Activated naive CD4-positive, alpha-beta T cell treated with anti-CD3 and anti-CD28 coated beads, Interleukin-2, amount 10 ng/mL, durations not matched to agents 7 days and 5 days (primary cell): ENCODE measurements around the gene ADAMTS2.
"Not testable (repeated sequence)": the region's sequence is repeated elsewhere in the genome, so short reads cannot be mapped to it uniquely, and the experiment has no call there.

Experiments
- CTCF ChIA-PET: fragments of 350-600 bp; sonication (Branson Sonifier 250); formaldehyde crosslinking; loops from one replicate; lab custom pipeline; 2021; ENCODE audit warnings: antibody characterized with exemption; lab: Charles Lee
- DNase-seq: peaks from one replicate; pipeline ENCODE4 v3.0.0-alpha.2; 2020
- H3K27ac Mint-ChIP-seq: one replicate; pipeline ENCODE4 v1.8.0; 2021; ENCODE audit warnings: mild to moderate bottlenecking, moderate library complexity, mixed read lengths
- H3K27me3 Mint-ChIP-seq: one replicate; pipeline ENCODE4 v1.8.0; 2021; ENCODE audit warnings: mild to moderate bottlenecking, mixed read lengths
- H3K36me3 Mint-ChIP-seq: one replicate; pipeline ENCODE4 v1.8.0; 2021; ENCODE audit warnings: mixed read lengths
- H3K4me1 Mint-ChIP-seq: one replicate; pipeline ENCODE4 v1.8.0; 2021; ENCODE audit warnings: mixed read lengths
- H3K4me3 Mint-ChIP-seq: one replicate; pipeline ENCODE4 v1.8.0; 2021; ENCODE audit warnings: mild to moderate bottlenecking, moderate library complexity, mixed read lengths
- H3K9me3 Mint-ChIP-seq: one replicate; pipeline ENCODE4 v1.8.0; 2021; ENCODE audit warnings: mixed read lengths

Gene ADAMTS2

DNA sequence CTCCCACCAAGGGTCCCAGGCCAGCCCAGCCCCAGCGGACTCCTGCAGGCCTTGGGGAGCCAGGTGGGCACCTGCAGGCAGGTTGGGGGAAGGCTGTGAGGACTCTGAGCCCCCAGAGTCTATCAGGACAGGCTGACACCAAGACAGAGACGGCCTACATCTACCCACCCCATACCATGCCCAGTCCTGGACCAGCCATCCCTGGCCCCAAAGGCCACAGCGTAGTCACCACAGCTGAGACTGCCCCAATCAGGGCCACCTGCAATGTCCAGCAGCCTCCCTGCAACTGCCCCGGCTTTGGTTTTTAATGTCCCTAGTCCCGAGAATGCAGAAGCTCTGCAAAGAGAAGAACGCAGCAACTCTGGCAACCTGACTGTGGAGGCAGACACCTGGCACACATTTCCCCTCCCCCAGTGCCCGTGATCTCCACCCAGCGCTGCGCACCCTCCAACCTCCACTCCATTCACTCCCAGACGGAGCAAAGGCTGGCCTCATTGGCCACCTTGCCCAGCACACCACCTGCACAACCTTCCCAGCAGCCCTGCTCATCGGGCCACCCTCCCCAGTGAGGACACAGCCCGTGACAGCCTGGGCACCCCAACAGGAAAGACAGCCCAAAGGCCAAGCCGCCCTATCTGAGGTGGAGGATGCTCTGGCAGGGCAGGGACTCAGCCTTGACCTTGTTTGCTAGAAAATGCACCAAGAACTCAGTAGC lies 14.9 kb downstream of the ADAMTS2 start:
- Mint-ChIP-seq H3K4me3 (no peak overlapping the region), H3K36me3 (no peaks in the 10 kb centered on the region), H3K27me3 (peaks cover 14% of the 10 kb centered on the region), H3K9me3 (no peaks in the 10 kb centered on the region), H3K4me1 (no peaks in the 10 kb centered on the region), H3K27ac (no peak overlapping the region)
- no peak for DNase-seq
- CTCF ChIA-PET, result no interaction called here

DNA sequence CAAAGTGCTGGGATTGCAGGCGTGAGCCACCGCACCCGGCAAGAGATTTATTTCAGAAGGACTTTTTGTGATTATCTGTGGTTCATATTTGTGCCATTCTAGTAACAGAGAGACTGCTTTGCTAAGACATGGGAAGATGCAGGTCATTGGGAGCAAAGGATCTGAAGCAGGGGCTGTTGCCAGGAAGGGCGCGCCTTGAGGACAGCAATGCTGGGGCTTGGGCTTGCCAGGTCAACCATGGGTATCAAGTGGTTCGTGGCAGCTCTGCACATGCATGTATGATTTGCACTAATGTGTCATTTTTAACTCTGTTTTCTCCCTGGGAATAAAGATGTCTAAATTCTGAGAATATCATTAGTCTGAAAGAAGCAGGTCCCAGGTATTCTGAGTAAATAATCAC lies 17.0 kb downstream of the ADAMTS2 start:
- Mint-ChIP-seq H3K4me1 (no peaks in the 10 kb centered on the region), H3K36me3 (no peaks in the 10 kb centered on the region), H3K27me3 (peaks cover 9% of the 10 kb centered on the region), H3K27ac (no peak overlapping the region), H3K4me3 (no peak overlapping the region), H3K9me3 (no peaks in the 10 kb centered on the region)
- DNase-seq, result no peak
- CTCF ChIA-PET, result no interaction called here

GRCh38 chr5:179327021-179327735 lies 18.1 kb downstream of the ADAMTS2 start:
- Mint-ChIP-seq H3K4me3 (no peak overlapping the region), H3K27me3 (peaks cover 9% of the 10 kb centered on the region), H3K4me1 (no peaks in the 10 kb centered on the region), H3K9me3 (no peaks in the 10 kb centered on the region), H3K27ac (no peak overlapping the region), H3K36me3 (no peaks in the 10 kb centered on the region)
- CTCF ChIA-PET, result no interaction called here
- DNase-seq, result no peak

DNA sequence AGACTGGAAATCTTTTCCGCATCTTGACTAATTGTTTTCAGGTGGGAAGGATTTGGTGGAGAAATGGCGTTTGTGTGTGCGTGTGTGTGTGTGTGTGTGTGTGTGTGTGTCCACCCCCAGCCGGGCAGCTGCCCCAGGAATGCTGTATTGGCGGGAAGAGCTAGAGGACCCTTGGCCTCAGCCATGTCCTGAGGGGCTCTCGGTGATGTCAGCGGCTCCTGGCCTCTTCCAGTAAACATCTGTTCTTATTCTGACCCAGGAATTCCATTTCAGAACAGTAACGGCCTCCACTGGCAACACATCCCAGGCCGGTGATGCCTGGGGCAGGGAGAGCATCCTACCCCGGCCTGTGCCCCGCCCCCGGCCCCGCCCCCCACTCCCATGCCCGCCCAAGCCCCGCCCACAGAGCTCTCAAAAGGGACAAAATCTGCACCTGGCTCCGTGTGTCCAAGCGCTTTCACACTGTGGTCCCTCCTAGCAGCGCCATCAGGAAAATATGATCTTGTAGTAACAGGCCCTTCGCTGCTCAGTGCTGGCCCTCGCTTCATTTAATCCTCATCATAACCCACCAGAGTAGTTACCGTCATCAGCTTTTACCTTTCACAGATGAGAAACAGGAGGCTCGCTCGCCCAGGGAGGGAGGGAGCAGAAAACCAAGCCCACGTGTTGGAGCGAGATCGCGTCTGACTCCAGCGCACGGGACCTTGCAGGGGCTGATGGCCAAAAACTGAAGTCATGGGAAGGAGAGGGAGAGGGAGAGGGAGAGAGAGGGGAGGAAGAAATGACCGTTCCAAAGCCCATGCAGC lies 18.9 kb downstream of the ADAMTS2 start:
- no peak overlapping the region for H3K4me3 Mint-ChIP-seq

DNA sequence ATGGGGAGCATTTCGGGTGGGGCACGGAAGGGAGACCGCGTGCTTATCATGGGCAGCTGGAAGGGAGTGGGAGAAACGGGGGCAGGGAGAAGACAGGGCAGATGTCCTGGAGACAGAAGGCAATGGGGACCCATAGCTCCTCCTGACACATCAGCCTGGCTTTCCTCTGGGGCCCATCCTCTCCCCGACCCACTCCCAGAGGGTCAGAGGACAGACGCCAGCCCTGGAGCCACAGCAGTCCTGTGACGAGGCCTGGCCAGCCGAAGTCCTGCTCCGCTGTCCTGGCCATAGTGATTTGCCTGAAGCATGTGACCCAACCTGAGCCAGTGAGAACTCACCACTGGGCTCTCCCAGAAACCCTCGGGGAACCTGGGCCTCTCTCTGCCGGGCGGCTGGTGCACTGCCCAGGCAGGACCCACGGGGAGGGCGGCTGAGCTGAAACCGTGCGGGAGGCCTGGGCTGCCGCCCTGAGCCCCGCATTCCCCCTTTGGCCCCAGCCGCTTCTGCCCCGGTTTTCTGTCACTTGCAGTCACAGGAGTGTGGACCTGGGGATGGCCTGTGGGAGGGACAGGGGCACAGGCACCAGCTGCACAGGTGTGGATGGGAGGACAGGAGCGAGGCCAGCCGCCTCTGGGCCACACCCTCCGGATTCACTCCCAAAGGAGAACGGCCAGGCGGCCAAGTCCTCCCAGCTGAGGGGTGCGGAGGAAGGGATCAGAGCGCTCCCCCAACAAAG lies 19.8 kb downstream of the ADAMTS2 start:
- Mint-ChIP-seq H3K27me3 (peaks cover 7% of the 10 kb centered on the region), H3K4me3 (no peak overlapping the region), H3K9me3 (no peaks in the 10 kb centered on the region), H3K36me3 (no peaks in the 10 kb centered on the region), H3K4me1 (no peaks in the 10 kb centered on the region), H3K27ac (no peak overlapping the region)
- DNase-seq, result no peak
- CTCF ChIA-PET, result no interaction called here

More for the DNA sequence above, 18.9 kb downstream of the ADAMTS2 start:
- Mint-ChIP-seq H3K9me3 (no peaks in the 10 kb centered on the region), H3K36me3 (no peaks in the 10 kb centered on the region), H3K4me1 (no peaks in the 10 kb centered on the region), H3K27ac (no peak overlapping the region), H3K27me3 (peaks cover 9% of the 10 kb centered on the region)
- CTCF ChIA-PET, result interaction anchor here (0.6 kb wide), 1 partner anchor 1067 kb away, joined by 3 read pairs; no protein-coding TSS in a partner anchor
- no peak for DNase-seq

- no peak overlapping the region for H3K27ac Mint-ChIP-seq
- no peak overlapping the region for H3K4me3 Mint-ChIP-seq
- H3K27me3 Mint-ChIP-seq, result peaks cover 4% of the 10 kb centered on the region
- CTCF ChIA-PET, result no interaction called here
- H3K36me3 Mint-ChIP-seq, result no peaks in the 10 kb centered on the region
- H3K4me1 Mint-ChIP-seq, result no peaks in the 10 kb centered on the region
- H3K9me3 Mint-ChIP-seq, result no peaks in the 10 kb centered on the region
- DNase-seq, result no peak
These were observed 20.4 kb downstream of the ADAMTS2 start for GRCh38 chr5:179324760-179325295.

DNA sequence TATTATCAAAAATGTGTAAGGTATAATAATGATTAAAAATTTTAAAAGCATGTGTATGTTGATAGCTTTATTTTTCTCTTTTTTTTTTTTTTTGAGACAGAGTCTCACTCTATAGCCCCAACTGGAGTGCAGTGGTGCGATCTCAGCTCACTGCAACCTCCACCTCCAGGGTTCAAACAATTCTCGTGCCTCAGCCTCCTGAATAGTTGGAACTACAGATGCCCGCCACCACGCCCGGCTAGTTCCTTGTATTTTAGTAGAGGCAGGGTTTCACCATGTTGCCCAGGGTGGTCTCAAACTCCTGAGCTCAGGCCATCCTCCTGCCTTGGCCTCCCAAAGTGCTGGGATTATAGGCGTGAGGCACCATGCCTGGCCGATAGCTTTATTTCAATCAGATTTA lies 20.9 kb downstream of the ADAMTS2 start:
- H3K27me3 Mint-ChIP-seq, DNase-seq, H3K9me3 Mint-ChIP-seq, H3K27ac Mint-ChIP-seq, H3K36me3 Mint-ChIP-seq, H3K4me1 Mint-ChIP-seq, CTCF ChIA-PET, H3K4me3 Mint-ChIP-seq: not testable (repeated sequence)

- Mint-ChIP-seq H3K9me3 (no peaks in the 10 kb centered on the region), H3K27ac (no peak overlapping the region), H3K36me3 (no peaks in the 10 kb centered on the region), H3K4me3 (no peak overlapping the region), H3K4me1 (no peaks in the 10 kb centered on the region), H3K27me3 (peaks cover 4% of the 10 kb centered on the region)
- no peak for DNase-seq
- CTCF ChIA-PET, result no interaction called here
These were observed 22.0 kb downstream of the ADAMTS2 start for GRCh38 chr5:179323026-179323870.

- Mint-ChIP-seq H3K27me3 (peaks cover 3% of the 10 kb centered on the region), H3K36me3 (no peaks in the 10 kb centered on the region), H3K4me3 (no peak overlapping the region), H3K9me3 (no peaks in the 10 kb centered on the region), H3K27ac (no peak overlapping the region), H3K4me1 (no peaks in the 10 kb centered on the region)
- DNase-seq, result no peak
- CTCF ChIA-PET, result no interaction called here
These were observed 22.9 kb downstream of the ADAMTS2 start for GRCh38 chr5:179322071-179323025.

- no peaks in the 10 kb centered on the region for H3K4me1 Mint-ChIP-seq
- CTCF ChIA-PET, result no interaction called here
- H3K27ac Mint-ChIP-seq, result no peak overlapping the region
- no peaks in the 10 kb centered on the region for H3K36me3 Mint-ChIP-seq
- H3K27me3 Mint-ChIP-seq, result no peaks in the 10 kb centered on the region
- H3K4me3 Mint-ChIP-seq, result no peak overlapping the region
- no peak for DNase-seq
- no peaks in the 10 kb centered on the region for H3K9me3 Mint-ChIP-seq
These were observed 23.9 kb downstream of the ADAMTS2 start for GRCh38 chr5:179321206-179321987.

DNA sequence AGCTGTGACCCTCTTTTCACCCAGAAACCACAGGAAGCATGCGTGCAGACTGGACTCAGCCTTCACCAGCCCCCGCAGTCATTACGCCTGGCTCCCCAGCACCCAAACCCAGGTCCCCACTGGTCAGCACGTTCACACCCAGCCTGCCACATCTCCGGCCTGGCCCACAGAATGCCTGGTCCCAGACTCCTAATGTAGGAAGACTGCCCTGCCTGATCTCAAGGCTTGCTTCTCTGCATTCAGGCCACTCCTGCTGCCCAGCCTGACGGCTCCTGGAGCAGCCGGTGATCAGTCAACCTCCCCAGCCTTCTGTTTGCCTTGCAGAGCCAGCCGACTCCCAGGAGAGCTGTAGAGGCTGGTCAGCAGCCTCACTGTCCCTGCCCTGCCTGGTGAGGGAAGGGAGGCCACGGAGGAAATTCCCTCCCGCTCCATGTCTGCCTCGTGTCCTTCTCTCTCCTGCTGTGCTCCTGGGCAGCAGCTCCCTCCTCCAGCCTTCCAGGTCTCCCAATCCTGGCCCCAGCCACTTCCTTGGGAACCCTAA lies 25.4 kb downstream of the ADAMTS2 start:
- H3K27ac Mint-ChIP-seq, result no peak overlapping the region
- no peaks in the 10 kb centered on the region for H3K9me3 Mint-ChIP-seq
- DNase-seq, result no peak
- no peak overlapping the region for H3K4me3 Mint-ChIP-seq
- H3K36me3 Mint-ChIP-seq, result no peaks in the 10 kb centered on the region
- CTCF ChIA-PET, result no interaction called here
- no peaks in the 10 kb centered on the region for H3K4me1 Mint-ChIP-seq
- H3K27me3 Mint-ChIP-seq, result no peaks in the 10 kb centered on the region

DNA sequence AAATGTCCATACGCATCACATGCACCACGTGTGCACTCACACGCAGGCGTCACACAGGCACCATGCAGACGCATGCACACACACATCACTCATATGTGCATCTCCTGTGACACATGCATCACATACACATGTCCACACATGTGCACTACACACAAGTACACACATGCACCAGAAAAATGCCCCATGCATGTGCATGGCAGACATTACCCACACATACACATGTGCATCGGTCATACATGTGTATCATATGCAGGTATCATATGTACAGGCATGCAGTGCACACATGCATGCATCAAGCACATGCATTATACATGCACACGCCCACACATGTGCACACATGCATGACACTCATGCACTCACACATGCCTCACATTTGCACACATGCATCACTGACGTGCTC lies 26.1 kb downstream of the ADAMTS2 start:
- no peaks in the 10 kb centered on the region for H3K27me3 Mint-ChIP-seq
- no peaks in the 10 kb centered on the region for H3K36me3 Mint-ChIP-seq
- CTCF ChIA-PET, result no interaction called here

More for the DNA sequence above, 26.1 kb downstream of the ADAMTS2 start:
- no peak for DNase-seq
- Mint-ChIP-seq H3K4me1 (no peaks in the 10 kb centered on the region), H3K9me3 (no peaks in the 10 kb centered on the region), H3K4me3 (no peak overlapping the region), H3K27ac (no peak overlapping the region)
